Measurements from ENCODE around the gene MLANA. TPM values are rescaled to one million over a fixed set of nuclear protein-coding genes. Genes with fewer than 3 reads are reported as not detected.

Gene MLANA
- total RNA-seq, 4 donors from 2014 or later = not detected

DNA sequence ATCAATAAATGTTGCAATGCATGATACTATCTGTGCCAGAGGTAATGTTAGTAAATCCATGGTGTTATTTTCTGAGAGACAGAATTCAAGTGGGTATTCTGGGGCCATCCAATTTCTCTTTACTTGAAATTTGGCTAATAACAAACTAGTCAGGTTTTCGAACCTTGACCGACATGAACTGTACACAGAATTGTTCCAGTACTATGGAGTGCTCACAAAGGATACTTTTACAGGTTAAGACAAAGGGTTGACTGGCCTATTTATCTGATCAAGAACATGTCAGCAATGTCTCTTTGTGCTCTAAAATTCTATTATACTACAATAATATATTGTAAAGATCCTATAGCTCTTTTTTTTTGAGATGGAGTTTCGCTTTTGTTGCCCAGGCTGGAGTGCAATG lies 18.2 kb downstream of the MLANA start:
- TF ChIP-seq, protein P1, sequence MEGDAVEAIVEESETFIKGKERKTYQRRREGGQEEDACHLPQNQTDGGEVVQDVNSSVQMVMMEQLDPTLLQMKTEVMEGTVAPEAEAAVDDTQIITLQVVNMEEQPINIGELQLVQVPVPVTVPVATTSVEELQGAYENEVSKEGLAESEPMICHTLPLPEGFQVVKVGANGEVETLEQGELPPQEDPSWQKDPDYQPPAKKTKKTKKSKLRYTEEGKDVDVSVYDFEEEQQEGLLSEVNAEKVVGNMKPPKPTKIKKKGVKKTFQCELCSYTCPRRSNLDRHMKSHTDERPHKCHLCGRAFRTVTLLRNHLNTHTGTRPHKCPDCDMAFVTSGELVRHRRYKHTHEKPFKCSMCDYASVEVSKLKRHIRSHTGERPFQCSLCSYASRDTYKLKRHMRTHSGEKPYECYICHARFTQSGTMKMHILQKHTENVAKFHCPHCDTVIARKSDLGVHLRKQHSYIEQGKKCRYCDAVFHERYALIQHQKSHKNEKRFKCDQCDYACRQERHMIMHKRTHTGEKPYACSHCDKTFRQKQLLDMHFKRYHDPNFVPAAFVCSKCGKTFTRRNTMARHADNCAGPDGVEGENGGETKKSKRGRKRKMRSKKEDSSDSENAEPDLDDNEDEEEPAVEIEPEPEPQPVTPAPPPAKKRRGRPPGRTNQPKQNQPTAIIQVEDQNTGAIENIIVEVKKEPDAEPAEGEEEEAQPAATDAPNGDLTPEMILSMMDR (IDR thresholded peaks at IDR 0.05; ENCODE audit: low read depth) = no peak

DNA sequence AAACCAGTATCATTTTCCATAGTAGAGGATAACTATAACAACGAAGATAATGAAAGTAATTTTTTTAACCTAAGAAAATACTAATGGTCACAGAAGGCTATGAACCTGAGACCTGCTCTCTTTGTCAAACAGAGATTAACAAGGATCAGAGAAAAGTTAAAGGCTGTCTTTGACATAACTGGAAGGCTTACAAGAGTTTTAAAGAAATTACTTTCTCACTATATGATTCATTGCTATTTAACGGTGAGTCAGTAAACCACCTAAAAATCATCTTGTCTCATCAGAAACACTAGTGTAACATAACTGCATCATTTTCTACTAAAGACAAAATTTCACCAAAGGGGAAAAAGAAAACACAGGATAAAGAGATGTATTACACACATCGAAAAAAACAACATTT lies 19.3 kb downstream of the MLANA start:
- TF ChIP-seq, protein P1 (IDR thresholded peaks at IDR 0.05; ENCODE audit: low read depth) = no peak

DNA sequence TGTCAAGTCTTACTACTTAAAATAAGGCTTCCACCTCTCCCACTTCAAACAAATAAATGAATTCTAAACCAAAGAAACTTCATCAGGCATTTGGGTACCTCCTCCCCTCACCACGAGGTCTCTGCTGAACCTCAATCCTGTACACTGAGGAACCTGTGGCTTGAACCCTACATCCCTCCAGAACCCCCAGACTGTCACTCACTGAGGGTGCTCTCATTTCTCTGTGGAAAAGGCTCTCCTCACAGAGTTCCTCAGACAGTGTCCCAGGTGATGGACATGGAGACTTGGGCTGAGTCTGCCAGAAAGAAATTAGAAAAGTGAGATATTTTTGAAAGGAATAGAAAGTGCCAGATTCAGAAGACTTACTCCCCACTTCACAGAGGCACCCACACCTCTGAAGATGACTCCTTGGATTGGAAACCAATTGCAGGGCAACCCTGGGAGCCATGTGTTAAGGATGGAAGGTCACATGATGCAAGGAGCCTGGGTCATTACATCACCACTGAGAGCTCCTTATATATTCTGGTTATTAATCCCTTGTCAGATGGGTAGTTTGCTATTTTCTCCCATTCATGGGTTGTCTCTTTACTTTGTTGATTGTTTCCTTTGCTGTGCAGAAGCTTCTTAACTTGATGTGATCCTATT lies 19.8 kb downstream of the MLANA start:
- TF ChIP-seq, protein P1 (IDR thresholded peaks at IDR 0.05; ENCODE audit: low read depth) = no peak

DNA sequence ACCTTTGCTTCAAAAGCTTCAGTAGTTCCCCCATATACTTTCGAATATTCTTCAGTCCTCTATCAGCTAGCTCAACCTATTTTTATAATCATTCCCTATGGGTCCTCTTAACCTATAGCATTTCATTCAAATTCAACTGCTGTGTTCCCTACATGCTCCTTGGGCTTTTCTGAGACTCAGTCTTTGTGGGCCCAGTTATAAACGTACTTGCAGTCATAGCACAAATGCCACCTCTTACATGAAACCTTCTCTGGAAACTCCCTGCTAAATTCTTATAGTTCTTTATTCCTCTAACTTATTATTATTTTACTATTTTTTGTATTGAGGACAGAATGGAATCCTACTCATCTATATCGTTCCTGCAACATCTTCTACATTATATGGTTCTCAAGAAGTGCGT lies 24.7 kb downstream of the MLANA start:
- TF ChIP-seq, protein P1 (IDR thresholded peaks at IDR 0.05; ENCODE audit: low read depth) = no peak

DNA sequence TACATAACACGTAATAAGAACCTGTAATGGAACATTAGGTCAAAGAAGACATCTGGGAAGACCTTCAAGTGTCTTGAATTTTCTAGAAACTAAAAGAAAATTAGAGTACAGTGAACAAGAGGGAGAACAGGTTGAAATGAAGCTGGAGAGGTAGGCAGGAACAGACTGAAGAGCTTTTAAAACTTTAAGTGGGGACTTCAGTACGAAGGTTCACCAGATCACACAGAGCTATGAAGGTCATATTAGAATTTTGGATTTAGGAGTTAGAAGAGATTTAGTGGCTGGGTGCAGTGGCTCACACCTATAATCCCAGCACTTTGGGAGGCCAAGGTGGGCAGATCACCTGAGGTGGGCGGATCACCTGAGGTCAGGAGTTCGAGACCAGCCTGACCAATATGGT lies 26.6 kb downstream of the MLANA start:
- TF ChIP-seq, protein P1 (IDR thresholded peaks at IDR 0.05; ENCODE audit: low read depth) = no peak

DNA sequence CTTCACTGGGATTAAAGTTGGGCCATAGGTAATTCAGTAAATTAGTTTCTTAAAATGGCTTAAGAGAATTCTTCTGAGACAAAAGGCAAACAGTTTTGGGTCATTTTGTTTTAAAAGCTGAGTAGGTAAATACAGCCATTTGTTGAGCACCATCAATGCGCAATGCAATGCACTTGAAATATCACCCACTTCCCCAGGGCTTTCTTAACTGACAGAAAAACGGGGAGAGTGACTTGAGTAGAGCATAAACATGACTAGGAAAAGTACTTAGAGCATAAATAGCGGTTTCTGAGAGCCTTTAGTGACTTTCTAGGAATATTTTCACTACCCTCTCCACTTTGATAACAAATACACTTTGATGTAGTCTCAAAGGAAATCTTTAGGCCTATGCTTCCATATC lies 27.2 kb downstream of the MLANA start:
- TF ChIP-seq, protein P1 (IDR thresholded peaks at IDR 0.05; ENCODE audit: low read depth) = no peak

DNA sequence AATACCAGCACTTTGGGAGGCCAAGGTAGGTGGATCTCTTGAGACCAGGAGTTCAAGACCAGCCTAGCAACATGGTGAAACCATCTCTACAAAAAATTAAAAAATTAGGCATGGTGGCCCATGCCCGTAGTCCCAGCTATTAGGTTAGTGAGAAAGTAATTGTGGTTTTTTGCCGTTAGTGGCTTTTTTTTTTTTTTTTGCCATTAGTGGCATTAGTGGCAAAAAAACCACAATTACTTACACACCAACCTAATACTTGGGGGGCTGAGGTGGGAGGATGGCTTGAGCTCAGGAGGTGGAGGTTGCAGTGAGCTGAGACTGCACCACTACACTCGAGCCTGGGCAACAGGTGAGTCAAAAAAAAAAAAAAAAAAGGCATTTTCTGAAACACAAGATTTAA lies 27.8 kb downstream of the MLANA start:
- TF ChIP-seq, protein P1 (IDR thresholded peaks at IDR 0.05; ENCODE audit: low read depth) = no peak

All from subcutaneous adipose tissue (tissue), 4 donors.